GM20431 (cell line): ENCODE results near the gene C6orf52.
"Not testable (repeated sequence)": the region's sequence is repeated elsewhere in the genome, so short reads cannot be mapped to it uniquely, and the experiment has no call there.

Experiments used
- in situ Hi-C: fragments of 300-500 bp; cut with MseI, MboI; formaldehyde crosslinking; loops from one replicate; pipeline ENCODE4 v1.15.0; 2020; ENCODE audit warnings: low sequenced_read_pairs; ENCODE audit not compliant: unreplicated experiment

The C6orf52 gene

GRCh38 chr6:10713962-10714361, 19.5 kb upstream of the C6orf52 start:
- in situ Hi-C loops, result no loop called here

- in situ Hi-C loops, result loop anchor here (25.0 kb wide), 1 partner anchor 184 kb away; the partner anchor contains the start of gene GCNT2
These were observed 2.2 kb upstream of the C6orf52 start for GRCh38 chr6:10696655-10697054.

- in situ Hi-C loops, result loop anchor here (25.0 kb wide), 1 partner anchor 183 kb away; the partner anchor contains the start of gene GCNT2
These were observed 756 bp upstream of the C6orf52 start for GRCh38 chr6:10695086-10695657.

- in situ Hi-C loops, result loop anchor here (25.0 kb wide), 1 partner anchor 181 kb away; the partner anchor contains the start of gene GCNT2
These were observed 1.4 kb downstream of the C6orf52 start for GRCh38 chr6:10692965-10693538.

- in situ Hi-C loops, result loop anchor here (25.0 kb wide), 1 partner anchor 179 kb away; the partner anchor contains the start of gene GCNT2
These were observed 3.6 kb downstream of the C6orf52 start for GRCh38 chr6:10690651-10691445.

GRCh38 chr6:10687582-10687981, 6.8 kb downstream of the C6orf52 start:
- in situ Hi-C loops, result loop anchor here (25.0 kb wide), 1 partner anchor 175 kb away; the partner anchor contains the start of gene GCNT2

- in situ Hi-C loops, result loop anchor here (25.0 kb wide), 1 partner anchor 175 kb away; the partner anchor contains the start of gene GCNT2
These were observed 7.5 kb downstream of the C6orf52 start for GRCh38 chr6:10686901-10687300.

GRCh38 chr6:10685092-10685915, 9.1 kb downstream of the C6orf52 start:
- in situ Hi-C loops, result loop anchor here (25.0 kb wide), 1 partner anchor 173 kb away; the partner anchor contains the start of gene GCNT2

GRCh38 chr6:10684618-10685017, 9.8 kb downstream of the C6orf52 start:
- in situ Hi-C loops, result loop anchor here (25.0 kb wide), 1 partner anchor 172 kb away; the partner anchor contains the start of gene GCNT2

- in situ Hi-C loops, result loop anchor here (25.0 kb wide), 1 partner anchor 170 kb away; the partner anchor contains the start of gene GCNT2
These were observed 11.9 kb downstream of the C6orf52 start for GRCh38 chr6:10682355-10682988.

GRCh38 chr6:10681795-10682194, 12.6 kb downstream of the C6orf52 start:
- in situ Hi-C loops, result loop anchor here (25.0 kb wide), 1 partner anchor 169 kb away; the partner anchor contains the start of gene GCNT2

- in situ Hi-C loops, result loop anchor here (25.0 kb wide), 1 partner anchor 166 kb away; the partner anchor contains the start of gene GCNT2
These were observed 16.0 kb downstream of the C6orf52 start for GRCh38 chr6:10678456-10678855.

GRCh38 chr6:10676403-10676802, 18.0 kb downstream of the C6orf52 start:
- in situ Hi-C loops, result loop anchor here (25.0 kb wide), 1 partner anchor 164 kb away; the partner anchor contains the start of gene GCNT2

- in situ Hi-C loops, result no loop called here
These were observed 26.1 kb downstream of the C6orf52 start for GRCh38 chr6:10668126-10668917.

- in situ Hi-C loops, result not testable (repeated sequence)
These were observed 28.8 kb downstream of the C6orf52 start for GRCh38 chr6:10665595-10665994.

GRCh38 chr6:10662742-10663141, 31.7 kb downstream of the C6orf52 start:
- in situ Hi-C loops, result no loop called here

GRCh38 chr6:10662207-10662606, 32.2 kb downstream of the C6orf52 start:
- in situ Hi-C loops, result no loop called here
